Naive thymus-derived CD4-positive, alpha-beta T cell (primary cell): ENCODE results near the gene VPS33B. TPM values are rescaled to one million over a fixed set of nuclear protein-coding genes. Genes with fewer than 3 reads are reported as not detected.

Source experiments
- ATAC-seq: fragments of 150-1000 bp; cut with Tn5 transposase; 2 replicates; pipeline ENCODE4 v1.10.0; 2021; ENCODE audit warnings: mild to moderate bottlenecking, moderate library complexity
- CTCF ChIA-PET: fragments of 350-600 bp; sonication (Branson Sonifier 250); formaldehyde crosslinking; loops from one replicate; lab custom pipeline; 2021; ENCODE audit warnings: antibody characterized with exemption; lab: Charles Lee
- POLR2A ChIA-PET: fragments of 350-600 bp; sonication (Branson Sonifier 250); formaldehyde crosslinking; loops from one replicate; lab custom pipeline; 2021; ENCODE audit warnings: antibody characterized with exemption, inconsistent platforms; lab: Charles Lee
- DNase-seq, 9 donors: peaks; one replicate each; pipeline versions ENCODE4 v3.0.0 to v3.0.0-alpha.2; 2020 to 2022; ENCODE audit warnings: mixed read lengths in 1 of 9
- H3K27ac ChIP-seq: one replicate; pipeline ENCODE4 v1.7.0; 2013; ENCODE audit warnings: mild to moderate bottlenecking, low read depth, low read length, moderate library complexity
- H3K27me3 ChIP-seq, 2 donors: one replicate each; pipeline ENCODE4 v1.7.0; 2013; ENCODE audit warnings: low read length in 2 of 2, mild to moderate bottlenecking in 2 of 2, moderate library complexity in 2 of 2; ENCODE audit not compliant: control insufficient read depth in 2 of 2, insufficient read depth in 2 of 2
- H3K36me3 ChIP-seq, 3 experiments: 1 replicate in 2 of 3; 2 replicates in 1 of 3; pipeline ENCODE4 v1.7.0; 2013; ENCODE audit warnings: low read length in 3 of 3, mild to moderate bottlenecking in 3 of 3, moderate library complexity in 1 of 3; ENCODE audit not compliant: insufficient read depth in 3 of 3, control insufficient read depth in 2 of 3
- H3K4me1 ChIP-seq, 2 donors: one replicate each; pipeline ENCODE4 v1.7.0; 2013; ENCODE audit warnings: low read length in 2 of 2, mild to moderate bottlenecking in 2 of 2, moderate library complexity in 1 of 2; ENCODE audit not compliant: control insufficient read depth in 2 of 2, insufficient read depth in 2 of 2
- H3K4me3 ChIP-seq: 2 replicates; pipeline ENCODE4 v1.7.0; 2013; ENCODE audit warnings: mild to moderate bottlenecking, low read length
- H3K9me3 ChIP-seq, 3 experiments: 1 replicate in 2 of 3; 2 replicates in 1 of 3; pipeline ENCODE4 v1.7.0; 2013; ENCODE audit warnings: low read length in 3 of 3; ENCODE audit not compliant: control insufficient read depth in 2 of 3
- H3K27ac Mint-ChIP-seq, 9 donors: one replicate each; pipeline ENCODE4 v1.8.0; 2020 to 2022; ENCODE audit warnings: mixed read lengths in 9 of 9, mild to moderate bottlenecking in 8 of 9, moderate library complexity in 5 of 9, inconsistent platforms in 2 of 9
- H3K27me3 Mint-ChIP-seq, 5 donors: one replicate each; pipeline ENCODE4 v1.8.0; 2021 to 2022; ENCODE audit warnings: mixed read lengths in 5 of 5, mild to moderate bottlenecking in 1 of 5
- H3K36me3 Mint-ChIP-seq, 5 donors: one replicate each; pipeline ENCODE4 v1.8.0; 2020 to 2022; ENCODE audit warnings: mixed read lengths in 5 of 5, mild to moderate bottlenecking in 3 of 5, inconsistent platforms in 1 of 5
- H3K4me1 Mint-ChIP-seq, 7 donors: one replicate each; pipeline ENCODE4 v1.8.0; 2020 to 2022; ENCODE audit warnings: mixed read lengths in 7 of 7, mild to moderate bottlenecking in 3 of 7, inconsistent platforms in 1 of 7
- H3K4me3 Mint-ChIP-seq, 10 donors: one replicate each; pipeline ENCODE4 v1.8.0; 2020 to 2022; ENCODE audit warnings: mild to moderate bottlenecking in 10 of 10, mixed read lengths in 10 of 10, moderate library complexity in 6 of 10, inconsistent platforms in 2 of 10
- H3K9me3 Mint-ChIP-seq, 11 donors: one replicate each; pipeline ENCODE4 v1.8.0; 2020 to 2022; ENCODE audit warnings: mixed read lengths in 11 of 11, mild to moderate bottlenecking in 4 of 11, inconsistent platforms in 1 of 11, moderate library complexity in 1 of 11
- intact Hi-C, 2 donors: fragments of 100-400 bp; cut with micrococcal nuclease; formaldehyde crosslinking; loops; one replicate each; pipeline ENCODE4 v1.15.1; 2023
- polyA plus RNA-seq, 2 donors: library from polyadenylated mRNA; unstranded; fragments of 300-500 nt; fragmentation: Illumina TruSeq; gene quantifications; one replicate each; pipeline ENCODE4 v1.2.3, GENCODE V29; 2021
- total RNA-seq, 6 experiments: library from RNA in 5 of 6; stranded (reverse) in 5 of 6; gene quantifications; 1 replicate in 5 of 6; 2 replicates in 1 of 6; pipeline ENCODE4 v1.2.3 and lab custom pipeline; 2021 to 2026

VPS33B gene
- total and polyA plus RNA-seq, 7 experiments from 2014 or later: 8.3 to 28.1 (median 20.4) TPM

DNA sequence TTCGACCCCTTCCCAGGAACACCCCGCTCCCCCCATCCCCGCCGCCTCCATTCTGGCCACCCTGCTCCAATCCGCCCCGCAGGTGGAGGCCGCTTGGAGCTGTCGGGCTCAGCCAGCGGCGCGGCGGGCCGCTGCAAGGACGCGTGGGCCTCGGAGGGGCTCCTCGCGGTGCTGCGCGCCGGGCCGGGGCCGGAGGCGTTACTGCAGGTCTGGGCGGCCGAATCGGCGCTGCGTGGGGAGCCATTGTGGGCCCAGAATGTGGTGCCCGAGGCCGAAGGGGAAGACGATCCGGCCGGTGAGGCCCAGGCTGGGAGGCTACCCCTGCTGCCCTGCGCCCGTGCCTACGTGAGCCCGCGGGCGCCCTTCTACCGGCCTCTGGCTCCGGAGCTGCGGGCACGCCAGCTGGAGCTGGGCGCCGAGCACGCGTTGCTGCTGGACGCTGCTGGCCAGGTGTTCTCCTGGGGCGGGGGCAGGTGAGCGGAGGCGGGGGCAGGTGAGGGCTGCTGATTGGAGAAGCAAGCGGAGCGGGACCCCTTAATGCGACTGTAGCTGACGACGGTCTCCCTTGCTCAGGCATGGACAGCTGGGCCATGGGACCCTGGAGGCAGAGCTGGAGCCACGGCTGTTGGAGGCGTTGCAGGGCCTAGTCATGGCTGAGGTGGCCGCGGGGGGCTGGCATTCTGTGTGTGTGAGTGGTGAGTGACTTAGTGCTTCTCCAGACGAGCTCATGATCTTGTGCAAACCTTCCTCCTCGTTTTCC, 65.2 kb downstream of the VPS33B start:
- intact Hi-C loops: loop anchor here in 1 of 2 donors (10.0 kb wide), 1 partner anchor 898 kb away; the partner anchor contains the start of gene SLCO3A1
- H3K36me3 Mint-ChIP-seq: peaks cover 5 to 31% (median 9%) of the 10 kb centered on the region in 5 donors
- peak overlapping the region; percentile 31 for H3K27ac ChIP-seq
- ATAC-seq (no peak), DNase-seq (no peak)
- no peak overlapping the region for H3K4me3 ChIP-seq
- H3K4me1 Mint-ChIP-seq: peaks cover 6 to 27% (median 12%) of the 10 kb centered on the region in 7 donors
- peaks cover 10 to 15% of the 10 kb centered on the region in 2 donors for H3K4me1 ChIP-seq
- H3K27ac Mint-ChIP-seq: peak overlapping the region in 2 of 9 donors; percentile 34 to 74
- CTCF ChIA-PET: interaction anchor here (1.0 to 7.7 kb wide), 8 partner anchors 15 to 92 kb away, joined by 3 to 67 read pairs (median 6); partner anchors contain the start of genes HDDC3, MAN2A2 and UNC45A
- no peaks in the 10 kb centered on the region for H3K27me3 Mint-ChIP-seq
- H3K9me3 Mint-ChIP-seq: no peaks in the 10 kb centered on the region
- H3K4me3 Mint-ChIP-seq: peak overlapping the region in 9 of 10 donors; percentile 30 to 88 (median 66)
- POLR2A ChIA-PET: interaction anchor here (0.8 to 9.2 kb wide), 2 partner anchors 24 to 94 kb away, joined by 3 to 119 read pairs; partner anchors contain the start of genes HDDC3 and UNC45A
- H3K9me3 ChIP-seq: no peaks in the 10 kb centered on the region
- peaks cover 0 to 42% (median 0%) of the 10 kb centered on the region in 3 experiments for H3K36me3 ChIP-seq
- no peaks in the 10 kb centered on the region for H3K27me3 ChIP-seq

DNA sequence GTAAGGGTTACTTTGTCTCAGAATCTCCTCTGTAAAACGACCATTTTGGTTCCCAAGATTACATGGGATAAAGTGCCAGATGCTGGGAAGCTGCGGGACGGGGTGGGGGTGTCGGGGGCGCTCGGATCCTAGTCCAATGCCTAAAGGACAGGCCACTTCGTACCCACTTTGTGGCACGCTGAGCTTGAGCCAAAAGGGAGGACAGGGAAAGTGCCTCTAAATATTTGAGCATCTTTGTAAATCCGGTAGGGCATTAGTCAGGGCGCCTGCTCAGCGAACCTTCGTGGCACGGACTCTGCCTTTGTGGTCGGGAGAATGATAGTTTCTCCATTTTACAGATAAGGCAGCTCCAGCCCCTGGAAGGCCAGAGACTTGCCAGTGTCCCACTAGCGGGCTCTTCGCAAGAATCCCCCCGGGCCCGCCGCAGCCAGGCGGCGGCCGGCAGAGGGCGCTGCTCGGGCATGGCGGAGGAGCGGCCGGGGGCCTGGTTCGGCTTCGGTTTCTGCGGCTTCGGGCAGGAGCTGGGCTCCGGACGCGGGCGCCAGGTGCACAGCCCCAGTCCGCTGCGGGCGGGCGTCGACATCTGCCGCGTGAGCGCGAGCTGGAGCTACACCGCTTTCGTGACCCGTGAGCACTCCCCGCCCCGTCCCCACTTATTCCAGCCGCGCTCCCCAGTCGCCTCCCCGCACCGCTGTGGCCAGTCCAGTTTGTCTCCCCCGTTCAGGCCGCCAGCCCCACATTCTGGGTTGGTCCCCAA, 65.9 kb downstream of the VPS33B start:
- intact Hi-C loops: loop anchor here (1.0 to 10.0 kb wide), 4 partner anchors 77 to 898 kb away; partner anchors contain the start of gene SLCO3A1 (in 1 of the 2)
- H3K27me3 ChIP-seq: no peaks in the 10 kb centered on the region
- ChIA-PET POLR2A (interaction anchor here (0.5 to 9.2 kb wide), 4 partner anchors 23 to 237 kb away, joined by 3 to 119 read pairs (median 3); partner anchors contain the start of genes HDDC3 and UNC45A), CTCF (interaction anchor here (1.0 to 7.7 kb wide), 4 partner anchors 18 to 93 kb away, joined by 4 to 67 read pairs (median 12); partner anchors contain the start of genes HDDC3 and UNC45A)
- peak overlapping the region in 5 of 9 donors; percentile 14 to 96 (median 47) for H3K27ac Mint-ChIP-seq
- H3K36me3 ChIP-seq: peaks cover 0 to 41% (median 0%) of the 10 kb centered on the region in 3 experiments
- DNase-seq: peak; percentile 10 to 74 (median 48)
- H3K4me3 Mint-ChIP-seq: peak overlapping the region; percentile 45 to 88 (median 78)
- H3K4me3 ChIP-seq: peak overlapping the region; percentile 19
- no peaks in the 10 kb centered on the region for H3K9me3 ChIP-seq
- ATAC-seq: peak; percentile 23
- peak overlapping the region; percentile 31 for H3K27ac ChIP-seq
- peaks cover 5 to 31% (median 10%) of the 10 kb centered on the region in 5 donors for H3K36me3 Mint-ChIP-seq
- no peaks in the 10 kb centered on the region for H3K9me3 Mint-ChIP-seq
- peaks cover 6 to 24% (median 12%) of the 10 kb centered on the region in 7 donors for H3K4me1 Mint-ChIP-seq
- H3K27me3 Mint-ChIP-seq: no peaks in the 10 kb centered on the region
- H3K4me1 ChIP-seq: peaks cover 10 to 15% of the 10 kb centered on the region in 2 donors

GRCh38 chr15:90955624-90956273, 66.6 kb downstream of the VPS33B start:
- no peaks in the 10 kb centered on the region for H3K27me3 Mint-ChIP-seq
- peaks cover 0 to 29% (median 4%) of the 10 kb centered on the region in 5 donors for H3K36me3 Mint-ChIP-seq
- POLR2A ChIA-PET: interaction anchor here (1.1 to 9.2 kb wide), 4 partner anchors 22 to 74 kb away, joined by 3 to 119 read pairs (median 4); partner anchors contain the start of genes HDDC3, MAN2A2 and UNC45A
- peak overlapping the region in 6 of 9 donors; percentile 21 to 96 (median 67) for H3K27ac Mint-ChIP-seq
- ATAC-seq (no peak), DNase-seq (no peak)
- CTCF ChIA-PET: interaction anchor here (2.6 to 7.7 kb wide), 3 partner anchors 23 to 94 kb away, joined by 12 to 67 read pairs (median 13); partner anchors contain the start of genes HDDC3 and UNC45A
- Histone ChIP-seq H3K4me3 (peak overlapping the region; percentile 100), H3K27me3 (no peaks in the 10 kb centered on the region), H3K9me3 (no peaks in the 10 kb centered on the region), H3K4me1 (peaks cover 10 to 15% of the 10 kb centered on the region in 2 donors), H3K27ac (no peak overlapping the region), H3K36me3 (peaks cover 0 to 41% (median 0%) of the 10 kb centered on the region in 3 experiments)
- H3K4me1 Mint-ChIP-seq: peaks cover 6 to 24% (median 12%) of the 10 kb centered on the region in 7 donors
- H3K9me3 Mint-ChIP-seq: no peaks in the 10 kb centered on the region
- H3K4me3 Mint-ChIP-seq: peak overlapping the region; percentile 71 to 90 (median 86)
- intact Hi-C loops: loop anchor here (1.0 to 10.0 kb wide), 5 partner anchors 67 to 899 kb away; partner anchors contain the start of genes SLCO3A1 (in 1 of the 2) and VPS33B (in 1 of the 2)

- Mint-ChIP-seq H3K27ac (peak within 1 kb of the TSS; percentile 76 to 96 (median 94)), H3K27me3 (no peaks in the 10 kb centered on the region), H3K4me1 (peaks cover 6 to 24% (median 12%) of the 10 kb centered on the region in 7 donors), H3K9me3 (no peaks in the 10 kb centered on the region), H3K36me3 (peaks cover 0 to 26% (median 4%) of the 10 kb centered on the region in 5 donors), H3K4me3 (peak within 1 kb of the TSS; percentile 81 to 90 (median 87))
- POLR2A ChIA-PET: interaction anchor here (1.0 to 9.2 kb wide), 9 partner anchors 8 to 67 kb away, joined by 3 to 119 read pairs (median 4); partner anchors contain the start of genes HDDC3, MAN2A2 and UNC45A
- DNase-seq: peak; percentile 67 to 90 (median 85)
- peaks cover 10 to 15% of the 10 kb centered on the region in 2 donors for H3K4me1 ChIP-seq
- CTCF ChIA-PET: interaction anchor here (2.6 to 7.7 kb wide), 3 partner anchors 22 to 94 kb away, joined by 12 to 67 read pairs (median 13); partner anchors contain the start of genes HDDC3 and UNC45A
- H3K36me3 ChIP-seq: peaks cover 0 to 42% (median 0%) of the 10 kb centered on the region in 3 experiments
- H3K27me3 ChIP-seq: no peaks in the 10 kb centered on the region
- intact Hi-C loops: loop anchor here (1.0 to 10.0 kb wide), 6 partner anchors 20 to 900 kb away; partner anchors contain the start of genes PRC1 (in 2 of the 2), UNC45A (in 2 of the 2), BLM (in 1 of the 2) and SLCO3A1 (in 1 of the 2)
- H3K4me3 ChIP-seq: peak within 1 kb of the TSS; percentile 100
- no peaks in the 10 kb centered on the region for H3K9me3 ChIP-seq
- peak; percentile 98 for ATAC-seq
- peak within 1 kb of the TSS; percentile 98 for H3K27ac ChIP-seq
These were observed 67.4 kb downstream of the VPS33B start, which contains the start of gene RCCD1 for GRCh38 chr15:90954712-90955623. RCCD1 (plus strand) TSS chr15:90954884; CDS start chr15:90956735, 1,851 bp downstream.
